Measurements from ENCODE around the gene AKAP12.

AKAP12 gene

GRCh38 chr6:151276112-151276740 lies 36.5 kb downstream of the AKAP12 start:
- Mint-ChIP-seq H3K36me3 (ENCODE audit: insufficient read depth) (no peaks in the 10 kb centered on the region), H3K4me1 (ENCODE audit: low read depth in 2 of 2) (no peaks in the 10 kb centered on the region), H3K27me3 (peaks cover 31 to 43% of the 10 kb centered on the region in 2 donors), H3K4me3 (no peak overlapping the region), H3K9me3 (no peaks in the 10 kb centered on the region), H3K27ac (no peak overlapping the region)
- DNase-seq (no peak), ATAC-seq (replicated peaks) (no peak)

DNA sequence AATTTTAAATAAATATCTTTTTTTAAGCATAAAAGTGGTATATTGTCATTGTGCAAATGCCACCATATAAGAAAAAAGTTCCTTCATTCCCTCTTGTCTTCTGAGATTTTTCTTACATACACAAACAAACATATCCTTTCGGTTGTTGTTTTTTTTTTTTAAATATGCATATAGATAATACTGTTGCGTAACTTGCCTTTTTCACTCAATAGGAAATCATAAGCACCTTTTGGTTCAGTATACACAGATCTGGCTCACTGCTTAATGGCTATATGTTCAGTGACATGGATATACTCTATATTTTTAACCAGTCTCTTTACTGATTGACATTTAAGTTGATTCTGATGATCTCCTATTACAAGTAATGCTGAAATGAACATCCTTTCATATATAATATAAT lies 40.1 kb downstream of the AKAP12 start:
- Mint-ChIP-seq H3K9me3 (no peaks in the 10 kb centered on the region), H3K27ac (no peak overlapping the region), H3K4me1 (ENCODE audit: low read depth in 2 of 2) (peaks cover 5 to 6% of the 10 kb centered on the region in 2 donors), H3K4me3 (no peak overlapping the region), H3K27me3 (peaks cover 54 to 60% of the 10 kb centered on the region in 2 donors), H3K36me3 (ENCODE audit: insufficient read depth) (peaks cover 3% of the 10 kb centered on the region)
- ATAC-seq (replicated peaks) (no peak), DNase-seq (no peak)

DNA sequence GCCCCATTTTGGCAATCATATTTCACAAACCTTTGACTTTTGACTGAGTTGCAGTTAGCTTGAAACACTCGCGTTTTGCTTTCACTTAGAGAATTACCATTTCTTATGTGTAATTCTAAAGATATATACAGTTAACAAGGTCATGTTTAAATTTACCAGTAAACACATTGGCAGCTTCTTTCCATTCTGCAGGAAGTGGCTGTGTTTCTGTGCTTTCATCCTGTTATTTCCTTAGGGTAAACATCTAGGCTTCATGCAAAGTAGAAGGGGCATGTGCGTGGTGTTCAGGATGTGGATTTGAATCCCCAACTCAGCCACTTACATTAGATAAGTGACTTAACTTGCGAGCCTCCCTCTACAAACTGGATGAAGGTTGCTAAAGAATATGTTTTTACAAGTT lies 41.1 kb downstream of the AKAP12 start:
- DNase-seq (no peak), ATAC-seq (replicated peaks) (no peak)
- Mint-ChIP-seq H3K9me3 (no peaks in the 10 kb centered on the region), H3K27ac (no peak overlapping the region), H3K36me3 (ENCODE audit: insufficient read depth) (peaks cover 3% of the 10 kb centered on the region), H3K4me1 (ENCODE audit: low read depth in 2 of 2) (peaks cover 6 to 9% of the 10 kb centered on the region in 2 donors), H3K27me3 (peaks cover 60 to 62% of the 10 kb centered on the region in 2 donors), H3K4me3 (no peak overlapping the region)

- Mint-ChIP-seq H3K27me3 (peaks cover 54 to 55% of the 10 kb centered on the region in 2 donors), H3K4me3 (no peak overlapping the region), H3K27ac (no peak overlapping the region), H3K9me3 (no peaks in the 10 kb centered on the region), H3K4me1 (ENCODE audit: low read depth in 2 of 2) (peaks cover 6 to 11% of the 10 kb centered on the region in 2 donors), H3K36me3 (ENCODE audit: insufficient read depth) (peaks cover 3% of the 10 kb centered on the region)
- DNase-seq, result no peak
- no peak for ATAC-seq (replicated peaks)
Measured at GRCh38 chr6:151284012-151284411, 44.2 kb downstream of the AKAP12 start.

DNA sequence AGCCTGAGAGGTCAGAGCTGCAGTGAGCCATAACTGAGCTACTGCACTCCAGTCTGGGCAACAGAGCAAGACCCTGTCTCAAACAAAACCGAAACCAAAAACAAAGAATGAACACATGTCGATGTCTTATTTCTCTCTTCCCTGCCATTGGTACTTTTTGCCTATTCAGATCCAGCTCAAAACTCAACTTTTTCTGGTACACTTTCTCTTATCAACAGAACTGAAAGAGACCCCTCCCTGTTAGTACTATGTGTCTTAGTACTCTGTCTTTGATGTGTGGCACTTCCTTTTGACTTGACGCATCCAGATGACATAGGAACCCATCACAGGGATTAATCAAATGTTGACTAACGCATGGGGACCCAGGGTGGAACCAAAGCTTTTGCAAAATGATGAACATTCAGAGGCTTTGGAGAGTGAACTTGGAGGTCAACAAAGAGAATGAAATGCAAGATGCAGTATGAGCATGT lies 44.8 kb downstream of the AKAP12 start:
- H3K27me3 Mint-ChIP-seq, result peaks cover 49 to 50% of the 10 kb centered on the region in 2 donors
- H3K27ac Mint-ChIP-seq, result no peak overlapping the region
- H3K4me1 Mint-ChIP-seq (ENCODE audit: low read depth in 2 of 2), result peaks cover 9 to 16% of the 10 kb centered on the region in 2 donors
- no peak for DNase-seq
- peaks cover 3% of the 10 kb centered on the region for H3K36me3 Mint-ChIP-seq (ENCODE audit: insufficient read depth)
- H3K9me3 Mint-ChIP-seq, result no peaks in the 10 kb centered on the region
- no peak for ATAC-seq (replicated peaks)
- H3K4me3 Mint-ChIP-seq, result peak overlapping the region in 1 of 2 donors; percentile 44

DNA sequence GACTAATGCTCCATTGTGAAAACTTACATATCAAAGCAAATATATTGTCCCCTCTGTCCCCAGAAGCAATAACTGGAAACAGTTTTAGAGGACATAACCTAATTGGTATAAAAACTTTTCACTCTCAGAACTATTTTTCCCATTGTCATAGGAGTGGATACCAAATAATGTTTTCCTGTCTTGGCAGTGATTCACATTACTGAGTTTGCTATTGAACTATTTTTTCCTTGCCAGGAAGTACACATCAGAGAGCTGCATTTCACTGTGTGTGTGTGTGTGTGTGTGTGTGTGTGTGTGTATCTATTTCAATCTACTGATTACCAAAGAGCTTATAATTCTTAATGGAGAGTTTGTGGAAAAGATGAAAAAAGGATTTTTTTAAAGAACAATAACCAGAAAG lies 45.4 kb downstream of the AKAP12 start:
- peaks cover 3% of the 10 kb centered on the region for H3K36me3 Mint-ChIP-seq (ENCODE audit: insufficient read depth)
- H3K27me3 Mint-ChIP-seq, result peaks cover 48 to 55% of the 10 kb centered on the region in 2 donors
- peaks cover 12 to 21% of the 10 kb centered on the region in 2 donors for H3K4me1 Mint-ChIP-seq (ENCODE audit: low read depth in 2 of 2)
- H3K4me3 Mint-ChIP-seq, result no peak overlapping the region
- no peak overlapping the region for H3K27ac Mint-ChIP-seq
- DNase-seq (no peak), ATAC-seq (replicated peaks) (no peak)
- H3K9me3 Mint-ChIP-seq, result no peaks in the 10 kb centered on the region

DNA sequence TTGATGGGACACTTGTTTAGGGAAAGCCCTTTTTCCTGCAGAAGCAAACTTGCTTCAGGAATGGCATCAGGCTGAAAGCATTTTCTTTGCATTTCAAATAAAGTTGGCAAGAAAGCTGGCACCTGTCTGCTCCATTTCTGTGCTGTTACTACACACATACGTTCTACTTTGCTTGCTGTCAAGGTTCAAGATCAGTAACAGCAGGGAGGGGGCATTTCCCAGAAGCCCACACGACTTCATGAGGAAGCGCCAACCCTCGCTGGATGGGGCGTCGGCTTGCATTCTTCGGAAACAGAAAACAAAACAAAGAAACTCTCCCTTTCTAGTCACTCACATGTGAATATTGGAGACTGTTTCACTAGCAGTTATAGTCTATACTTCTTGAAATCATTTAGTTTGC lies 46.4 kb downstream of the AKAP12 start:
- H3K4me3 Mint-ChIP-seq, result no peak overlapping the region
- H3K9me3 Mint-ChIP-seq, result no peaks in the 10 kb centered on the region
- H3K36me3 Mint-ChIP-seq (ENCODE audit: insufficient read depth), result peaks cover 3% of the 10 kb centered on the region
- DNase-seq (no peak), ATAC-seq (replicated peaks) (no peak)
- peaks cover 17 to 21% of the 10 kb centered on the region in 2 donors for H3K4me1 Mint-ChIP-seq (ENCODE audit: low read depth in 2 of 2)
- H3K27ac Mint-ChIP-seq, result no peak overlapping the region
- H3K27me3 Mint-ChIP-seq, result peaks cover 46 to 60% of the 10 kb centered on the region in 2 donors

DNA sequence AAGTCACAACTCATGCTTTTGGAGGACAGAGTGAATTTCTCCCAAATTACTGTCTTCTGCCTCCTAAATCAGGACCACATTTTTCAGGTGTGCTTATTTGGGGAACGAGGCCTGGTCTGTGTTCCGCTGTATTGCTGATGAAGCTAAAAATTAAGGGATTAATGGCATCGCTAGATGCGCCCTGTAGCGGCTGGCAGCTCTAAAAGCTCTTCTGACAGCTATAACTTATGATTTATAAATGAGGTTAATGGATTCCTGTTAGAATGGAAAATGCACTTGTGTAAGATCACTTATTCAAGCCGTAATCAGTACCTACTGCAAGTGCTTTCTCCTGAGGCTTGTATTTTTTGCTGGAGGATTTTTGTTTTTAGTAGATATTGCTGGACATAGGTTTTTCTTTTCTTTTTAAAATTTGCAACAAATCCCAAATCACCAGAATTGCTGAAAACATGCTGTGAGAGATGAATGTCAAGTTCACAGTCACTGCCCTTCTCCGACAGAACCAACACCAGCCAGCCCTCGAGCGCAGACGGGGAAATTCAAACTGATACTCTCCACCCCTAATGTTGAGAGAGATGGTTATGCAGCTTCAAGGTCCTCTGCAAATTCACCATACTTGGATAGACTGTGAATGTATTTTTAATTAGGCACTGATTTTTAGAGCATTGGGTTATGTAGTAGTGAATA lies 49.1 kb downstream of the AKAP12 start:
- Mint-ChIP-seq H3K27ac (no peak overlapping the region), H3K4me1 (ENCODE audit: low read depth in 2 of 2) (peaks cover 15 to 21% of the 10 kb centered on the region in 2 donors), H3K9me3 (no peaks in the 10 kb centered on the region), H3K36me3 (ENCODE audit: insufficient read depth) (peaks cover under 1% of the 10 kb centered on the region), H3K4me3 (no peak overlapping the region), H3K27me3 (peaks cover 46 to 60% of the 10 kb centered on the region in 2 donors)
- no peak for DNase-seq
- no peak for ATAC-seq (replicated peaks)

DNA sequence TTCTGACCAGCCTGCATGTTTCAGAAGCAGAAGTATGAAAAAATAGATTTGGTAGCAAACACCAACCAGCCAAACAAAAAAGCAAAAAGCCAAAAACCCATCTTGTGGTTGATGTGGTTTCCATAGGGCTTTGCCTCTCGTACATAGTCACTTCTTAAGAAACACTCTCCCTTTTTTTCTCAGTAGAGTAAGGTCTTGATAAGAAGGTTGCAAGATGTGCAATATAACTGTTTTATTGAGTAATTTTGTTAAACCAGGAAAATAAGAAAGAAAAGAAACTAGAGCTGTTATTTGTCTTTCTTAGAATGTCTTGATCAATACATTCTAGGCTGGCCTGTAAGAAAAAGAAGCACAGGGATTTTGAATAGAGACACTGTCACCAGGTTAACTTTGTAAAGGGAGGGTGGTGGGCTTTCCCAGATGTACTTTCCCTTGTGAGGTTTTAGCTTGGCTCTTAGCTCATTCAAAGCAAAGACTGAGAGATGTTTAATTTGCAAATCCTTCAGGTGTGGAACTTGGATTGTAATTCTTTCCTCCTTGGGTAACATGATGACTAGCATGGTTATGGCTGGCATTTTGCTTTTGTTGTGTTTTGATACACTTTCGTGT lies 49.7 kb downstream of the AKAP12 start:
- no peak overlapping the region for H3K27ac Mint-ChIP-seq
- DNase-seq (no peak), ATAC-seq (replicated peaks) (no peak)
- H3K36me3 Mint-ChIP-seq (ENCODE audit: insufficient read depth), result no peaks in the 10 kb centered on the region
- peaks cover 14 to 20% of the 10 kb centered on the region in 2 donors for H3K4me1 Mint-ChIP-seq (ENCODE audit: low read depth in 2 of 2)
- no peaks in the 10 kb centered on the region for H3K9me3 Mint-ChIP-seq
- H3K4me3 Mint-ChIP-seq, result no peak overlapping the region
- peaks cover 44 to 61% of the 10 kb centered on the region in 2 donors for H3K27me3 Mint-ChIP-seq

GRCh38 chr6:151290877-151291721 lies 51.3 kb downstream of the AKAP12 start:
- DNase-seq (no peak), ATAC-seq (replicated peaks) (no peak)
- H3K36me3 Mint-ChIP-seq (ENCODE audit: insufficient read depth), result no peaks in the 10 kb centered on the region
- peaks cover 44 to 77% of the 10 kb centered on the region in 2 donors for H3K27me3 Mint-ChIP-seq
- peaks cover 10 to 12% of the 10 kb centered on the region in 2 donors for H3K4me1 Mint-ChIP-seq (ENCODE audit: low read depth in 2 of 2)
- H3K4me3 Mint-ChIP-seq, result peak overlapping the region in 1 of 2 donors; percentile 16
- no peaks in the 10 kb centered on the region for H3K9me3 Mint-ChIP-seq
- H3K27ac Mint-ChIP-seq, result no peak overlapping the region

GRCh38 chr6:151291722-151292059 lies 51.9 kb downstream of the AKAP12 start:
- no peak for ATAC-seq (replicated peaks)
- no peak overlapping the region for H3K27ac Mint-ChIP-seq
- H3K9me3 Mint-ChIP-seq, result no peaks in the 10 kb centered on the region
- no peak overlapping the region for H3K4me3 Mint-ChIP-seq
- peaks cover 10 to 12% of the 10 kb centered on the region in 2 donors for H3K4me1 Mint-ChIP-seq (ENCODE audit: low read depth in 2 of 2)
- H3K36me3 Mint-ChIP-seq (ENCODE audit: insufficient read depth), result no peaks in the 10 kb centered on the region
- no peak for DNase-seq
- H3K27me3 Mint-ChIP-seq, result peaks cover 45 to 83% of the 10 kb centered on the region in 2 donors

- Mint-ChIP-seq H3K9me3 (no peaks in the 10 kb centered on the region), H3K27ac (no peak overlapping the region), H3K27me3 (peaks cover 57 to 89% of the 10 kb centered on the region in 2 donors), H3K4me1 (ENCODE audit: low read depth in 2 of 2) (peaks cover 10 to 12% of the 10 kb centered on the region in 2 donors), H3K4me3 (no peak overlapping the region), H3K36me3 (ENCODE audit: insufficient read depth) (no peaks in the 10 kb centered on the region)
- DNase-seq (no peak), ATAC-seq (replicated peaks) (no peak)
Measured at GRCh38 chr6:151292974-151293687, 53.4 kb downstream of the AKAP12 start.

GRCh38 chr6:151293688-151294016 lies 53.9 kb downstream of the AKAP12 start:
- no peak overlapping the region for H3K27ac Mint-ChIP-seq
- DNase-seq, result no peak
- H3K4me3 Mint-ChIP-seq, result no peak overlapping the region
- H3K4me1 Mint-ChIP-seq (ENCODE audit: low read depth in 2 of 2), result peaks cover 10 to 12% of the 10 kb centered on the region in 2 donors
- H3K36me3 Mint-ChIP-seq (ENCODE audit: insufficient read depth), result no peaks in the 10 kb centered on the region
- no peaks in the 10 kb centered on the region for H3K9me3 Mint-ChIP-seq
- peaks cover 58 to 89% of the 10 kb centered on the region in 2 donors for H3K27me3 Mint-ChIP-seq
- no peak for ATAC-seq (replicated peaks)

Measured in effector memory CD8-positive, alpha-beta T cell (primary cell).